AG08395 (cell line): ENCODE data around the gene SDF2L1.
"Not testable (repeated sequence)": the region's sequence is repeated elsewhere in the genome, so short reads cannot be mapped to it uniquely, and the experiment has no call there.

Source experiments
- DNase-seq: peaks from one replicate; pipeline ENCODE4 v3.0.0; 2012; ENCODE audit warnings: mixed read lengths, low spot score

The SDF2L1 gene, protein sequence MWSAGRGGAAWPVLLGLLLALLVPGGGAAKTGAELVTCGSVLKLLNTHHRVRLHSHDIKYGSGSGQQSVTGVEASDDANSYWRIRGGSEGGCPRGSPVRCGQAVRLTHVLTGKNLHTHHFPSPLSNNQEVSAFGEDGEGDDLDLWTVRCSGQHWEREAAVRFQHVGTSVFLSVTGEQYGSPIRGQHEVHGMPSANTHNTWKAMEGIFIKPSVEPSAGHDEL

DNA sequence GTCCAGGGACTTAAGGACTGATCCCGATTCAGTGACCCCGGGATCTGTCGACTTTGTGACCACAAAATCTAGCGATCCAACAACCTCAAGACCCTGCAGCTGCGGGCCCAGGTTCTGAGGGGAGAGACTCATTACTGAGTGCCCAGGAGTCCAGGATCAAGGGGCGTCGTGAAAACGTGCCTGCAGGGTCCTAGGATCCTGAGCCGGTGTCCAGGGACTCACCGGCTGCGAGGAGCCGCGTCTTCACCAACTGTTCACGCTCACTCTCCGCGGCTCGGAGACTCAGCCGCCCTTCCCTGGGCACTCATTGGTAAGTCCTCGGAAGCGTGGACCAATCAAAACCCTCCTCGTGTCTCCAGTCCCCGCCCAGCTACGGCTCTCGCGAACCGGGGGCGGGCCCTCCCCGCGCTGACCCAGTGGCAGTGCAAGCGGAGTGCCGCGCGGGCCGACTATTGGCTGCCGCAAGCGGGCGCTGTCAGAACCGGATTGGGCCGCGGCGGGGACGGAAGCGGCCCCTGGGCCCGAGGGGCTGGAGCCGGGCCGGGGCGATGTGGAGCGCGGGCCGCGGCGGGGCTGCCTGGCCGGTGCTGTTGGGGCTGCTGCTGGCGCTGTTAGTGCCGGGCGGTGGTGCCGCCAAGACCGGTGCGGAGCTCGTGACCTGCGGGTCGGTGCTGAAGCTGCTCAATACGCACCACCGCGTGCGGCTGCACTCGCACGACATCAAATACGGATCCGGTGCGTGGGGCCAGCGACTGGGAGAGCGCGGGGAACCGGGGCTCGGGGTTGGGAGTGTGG, at the start of gene SDF2L1:
SDF2L1 (plus strand) TSS at position 514 of the 795 bp plus-strand sequence; CDS start at position 549, 35 bp downstream.
- peak; percentile 99 for DNase-seq

DNA sequence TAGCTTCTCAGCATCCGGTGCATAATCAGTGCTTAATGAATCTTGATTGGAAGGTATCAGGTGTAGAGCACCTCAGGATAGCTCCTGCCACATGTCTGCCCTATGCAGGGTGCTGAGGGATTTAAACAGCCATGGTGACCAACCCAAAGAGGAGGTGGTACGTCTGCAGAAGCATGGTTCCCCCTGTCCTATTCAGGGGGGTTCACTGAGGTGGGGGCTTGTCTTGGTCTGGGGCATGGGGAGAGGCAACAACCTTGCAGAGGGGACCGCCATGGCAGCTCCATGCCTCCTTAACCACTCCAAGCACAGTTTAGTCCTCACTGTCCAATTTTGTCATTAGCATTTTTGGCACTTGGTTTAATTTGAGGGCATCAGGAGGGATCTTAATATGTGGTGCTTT, 49.7 kb upstream of the SDF2L1 start:
- no peak for DNase-seq

DNA sequence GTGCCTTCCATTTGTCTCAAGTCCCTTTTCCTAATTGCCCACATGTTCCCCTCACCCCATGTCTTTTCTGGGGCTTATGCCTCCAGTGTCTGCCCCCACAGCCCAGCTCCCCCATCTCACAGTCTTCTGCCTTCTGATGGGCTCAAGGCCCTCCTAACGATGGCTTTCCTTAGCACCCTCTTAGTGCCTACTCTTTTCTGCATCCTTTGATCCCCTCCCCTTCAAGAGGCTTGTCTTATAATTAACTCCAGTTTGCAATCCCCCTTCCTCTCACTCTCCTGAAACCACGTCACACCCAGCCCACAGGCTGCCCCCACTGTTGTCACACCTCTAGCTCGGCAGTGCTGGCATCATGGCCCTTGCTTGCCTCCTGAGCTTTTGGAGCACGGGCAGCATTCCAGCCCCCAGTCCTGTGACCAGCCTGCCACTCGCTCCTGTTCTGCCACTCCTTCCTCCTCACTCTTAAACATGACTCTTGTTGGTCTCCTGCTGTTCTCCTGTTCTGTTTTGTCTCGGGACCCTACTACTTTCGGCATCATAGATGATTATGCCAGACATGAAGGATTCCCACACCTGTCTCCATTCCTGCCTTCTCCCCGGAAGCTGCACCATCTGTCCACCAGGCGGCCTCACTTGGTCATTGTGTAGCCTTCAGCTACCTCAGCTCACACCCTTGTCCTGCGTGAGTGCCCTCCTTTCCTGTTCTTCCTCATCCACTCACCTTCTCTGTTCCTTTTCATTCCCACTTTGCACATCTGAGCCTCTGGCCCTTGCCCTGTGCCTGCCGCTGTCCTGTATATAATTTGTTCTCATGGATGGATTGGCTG, 48.5 kb upstream of the SDF2L1 start:
- no peak for DNase-seq

DNA sequence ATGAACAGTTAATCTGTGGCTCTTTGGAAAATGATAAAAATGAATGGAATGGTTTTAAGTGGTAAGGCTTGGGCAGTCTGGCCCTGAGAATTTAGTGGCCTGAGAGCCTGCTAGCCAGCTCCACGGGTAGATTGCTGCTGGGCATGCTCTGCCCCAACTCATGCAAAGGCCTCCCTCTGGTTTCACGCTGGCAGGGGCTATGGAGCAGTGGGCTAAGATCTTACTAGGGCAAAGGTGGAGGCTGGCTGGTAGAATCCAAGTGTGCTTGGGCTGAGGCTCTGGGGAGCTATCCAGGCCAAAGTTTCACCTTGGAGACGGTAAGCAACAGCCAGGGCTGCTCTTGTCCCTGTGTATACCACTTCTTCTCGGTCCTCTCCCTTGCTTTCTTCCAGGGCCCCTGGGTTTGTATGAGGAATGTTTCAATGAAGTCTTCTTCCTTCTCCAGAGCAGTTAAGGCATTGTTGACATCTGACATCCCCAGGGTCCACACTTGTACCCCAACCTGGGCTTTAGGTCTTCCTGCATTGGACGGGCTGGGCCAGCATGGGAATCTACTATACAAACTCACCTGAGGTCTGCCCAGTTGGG, 47.1 kb upstream of the SDF2L1 start:
- no peak for DNase-seq

DNA sequence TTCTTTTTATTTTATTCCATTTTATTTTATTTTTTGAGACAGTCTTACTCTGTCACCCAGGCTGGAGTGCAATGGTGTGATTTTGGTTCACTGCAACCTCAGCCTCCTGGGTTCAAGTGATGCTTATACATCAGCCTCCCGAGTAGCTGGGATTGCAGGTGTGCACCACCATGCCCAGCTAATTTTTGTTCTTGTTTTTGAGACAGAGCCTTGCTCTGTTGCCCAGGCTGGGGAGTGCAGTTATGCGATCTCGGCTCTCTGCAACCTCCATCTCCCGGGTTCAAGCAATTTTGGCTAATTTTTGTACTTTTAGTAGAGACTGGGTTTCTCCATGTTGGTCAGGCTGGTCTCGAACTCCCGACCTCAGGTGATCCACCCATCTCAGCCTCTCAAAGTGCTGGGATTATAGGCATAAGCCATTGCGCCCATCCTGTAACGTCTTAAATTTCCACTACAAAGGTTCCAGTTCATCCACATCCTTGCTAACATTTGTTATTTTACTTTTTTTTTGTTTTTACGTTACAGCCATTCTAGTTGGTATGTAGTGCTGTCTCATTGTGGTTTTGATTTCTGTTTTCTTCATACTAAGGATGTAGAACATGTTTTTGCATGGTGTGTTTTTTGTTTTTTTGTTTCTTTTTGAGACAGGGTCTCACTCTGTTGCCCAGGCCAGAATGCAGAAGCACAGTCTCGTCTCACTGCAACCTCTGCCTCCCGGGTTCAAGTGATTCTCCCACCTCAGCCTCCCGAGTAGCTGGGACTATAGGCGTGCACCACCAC, 45.6 kb upstream of the SDF2L1 start:
- not testable (repeated sequence) for DNase-seq

DNA sequence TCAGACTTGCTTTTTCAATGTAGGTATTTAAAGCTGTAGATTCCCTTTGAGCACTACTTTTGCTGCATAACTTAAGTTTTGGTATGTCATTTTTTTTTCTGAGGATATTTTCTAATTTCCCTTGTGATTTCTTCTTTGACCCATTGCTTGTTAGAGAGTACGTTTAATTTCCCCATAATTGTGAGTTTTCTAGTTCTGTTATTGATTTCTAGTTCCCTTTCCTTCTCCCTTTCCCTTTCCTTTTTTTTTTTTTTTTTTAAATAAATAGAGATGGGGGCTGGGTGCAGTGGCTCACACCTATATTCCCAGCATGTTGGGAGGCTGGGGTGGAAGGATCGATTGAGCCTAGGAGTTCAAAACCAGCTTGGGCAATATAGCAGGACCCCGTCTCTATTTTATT, 43.8 kb upstream of the SDF2L1 start:
- DNase-seq: no peak

DNA sequence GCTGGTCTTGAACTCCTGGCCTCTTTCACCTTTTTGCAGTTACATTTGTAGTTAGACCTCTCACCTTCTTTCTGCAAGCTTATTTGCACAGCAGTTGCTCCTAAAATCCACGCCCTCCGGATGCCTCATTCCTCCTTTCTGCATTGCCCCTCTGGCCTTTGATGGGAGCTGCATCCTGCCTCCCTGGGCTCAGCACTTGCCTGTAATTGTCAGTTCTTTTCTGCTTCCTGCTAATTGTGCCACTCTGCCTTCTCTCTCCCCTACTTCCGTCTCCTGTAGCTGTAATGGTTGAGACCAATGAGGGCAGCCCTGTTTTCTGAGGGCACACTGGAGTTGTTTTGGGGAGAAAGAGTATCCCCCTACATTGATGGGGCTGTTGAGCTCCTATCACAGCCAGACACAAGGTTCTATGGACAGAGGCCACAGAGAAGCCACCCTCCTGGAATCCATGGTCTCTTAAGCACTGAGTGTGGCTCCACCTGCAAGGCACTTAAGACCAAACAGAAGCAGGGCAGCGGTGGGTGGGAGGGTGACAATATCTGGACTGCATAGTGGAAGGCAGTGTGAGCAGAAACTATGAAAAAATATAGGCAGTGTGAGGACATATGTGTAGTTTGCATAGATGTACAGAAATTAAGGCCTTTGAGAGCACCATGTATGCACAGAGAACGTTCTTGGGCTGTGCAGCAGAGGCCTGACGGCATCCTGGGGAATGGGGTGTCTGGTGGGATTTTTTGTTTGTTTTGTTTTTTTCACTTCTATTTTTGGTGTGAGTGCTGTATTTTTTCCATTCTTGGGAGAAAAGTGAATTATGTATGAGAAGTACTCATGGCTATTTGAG, 42.8 kb upstream of the SDF2L1 start:
- DNase-seq: no peak

DNA sequence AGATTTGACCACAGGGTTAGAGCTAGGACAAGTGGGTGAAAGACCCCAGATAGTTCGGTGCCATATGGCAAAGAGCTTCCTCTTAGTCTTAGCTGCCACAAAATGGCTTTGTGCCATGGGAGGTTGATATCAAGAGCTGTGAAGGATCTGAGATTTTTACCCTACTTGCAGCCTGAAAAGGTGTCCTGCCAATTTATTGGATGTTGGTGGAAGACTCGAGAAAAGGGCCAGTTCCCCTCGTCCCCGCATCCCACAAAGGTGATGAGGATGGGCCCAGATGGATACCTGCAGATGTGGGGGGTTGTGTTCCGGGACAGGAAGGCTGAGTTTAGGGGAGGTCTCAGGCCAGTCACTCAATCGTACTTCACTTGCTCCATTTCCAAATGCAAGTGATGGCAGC, 39.5 kb upstream of the SDF2L1 start:
- no peak for DNase-seq

DNA sequence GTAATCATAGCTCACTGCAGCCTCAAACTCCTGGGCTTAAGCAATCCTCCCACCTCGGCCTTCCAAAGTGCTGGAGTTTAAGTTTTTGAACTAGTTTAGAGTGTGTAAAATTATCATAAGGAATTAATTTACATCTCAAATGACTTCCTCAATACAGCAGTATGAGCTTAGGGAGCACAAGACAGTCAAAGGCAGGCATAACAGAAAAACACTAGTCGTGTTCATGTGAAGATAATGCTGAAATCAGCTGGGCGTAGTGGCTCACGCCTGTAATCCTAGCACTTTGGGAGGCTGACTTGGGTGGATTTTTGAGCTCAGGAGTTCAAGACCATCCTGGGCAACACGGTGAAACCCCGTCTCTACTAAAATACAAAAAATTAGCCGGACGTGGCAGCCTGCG, 38.1 kb upstream of the SDF2L1 start:
- DNase-seq: no peak

DNA sequence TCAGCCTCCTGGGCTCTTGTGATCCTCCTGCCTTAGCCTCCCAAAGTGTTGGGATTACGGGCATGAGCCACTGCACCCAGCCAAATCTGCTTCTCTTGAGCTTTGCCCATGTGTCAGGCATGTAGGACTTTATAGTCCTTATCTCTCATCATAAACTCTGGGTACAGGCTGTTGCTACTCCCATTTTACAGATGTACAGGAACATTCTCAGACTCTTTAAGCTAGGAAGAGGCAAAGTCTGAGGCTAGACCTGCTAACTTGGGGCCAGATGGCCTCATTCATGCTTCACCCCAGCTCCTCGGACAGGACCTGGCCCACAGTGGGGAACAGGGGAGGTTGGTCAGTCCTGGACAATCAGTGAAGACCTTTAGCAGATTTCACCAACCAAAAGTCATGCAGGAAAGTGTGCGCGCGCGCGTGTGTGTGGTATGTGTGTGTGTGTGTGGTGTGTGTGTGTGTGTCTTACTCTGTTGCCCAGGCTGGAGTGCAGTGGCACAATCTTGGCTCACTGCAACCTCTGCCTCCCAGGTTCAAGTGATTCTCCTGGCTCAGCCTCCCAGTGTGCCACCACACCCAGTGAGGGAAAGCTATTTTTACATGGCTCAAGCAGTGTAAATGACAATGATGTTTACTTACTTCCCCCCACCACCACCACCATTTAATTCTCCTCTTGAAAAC, 36.1 kb upstream of the SDF2L1 start:
- DNase-seq: no peak

DNA sequence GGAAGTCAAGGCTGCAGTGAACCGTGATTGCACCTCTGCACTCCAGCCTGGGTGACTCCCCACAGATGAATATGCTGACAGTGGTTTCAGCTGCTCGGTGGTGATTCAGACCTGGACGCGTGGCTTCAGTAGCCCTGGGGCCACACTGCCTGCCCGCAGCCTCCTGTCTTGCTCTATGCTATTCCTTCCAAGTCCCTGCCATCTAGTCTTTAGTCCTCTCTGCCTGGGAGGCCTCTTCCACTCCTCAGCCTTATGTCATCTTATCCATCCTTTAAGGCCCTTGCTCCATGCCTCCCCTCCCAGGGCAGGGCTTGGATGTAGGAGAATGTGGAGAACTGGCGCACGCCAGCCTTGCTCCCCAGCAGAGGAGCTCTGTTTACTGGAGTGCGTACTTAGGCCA, 35.3 kb upstream of the SDF2L1 start:
- DNase-seq: no peak

DNA sequence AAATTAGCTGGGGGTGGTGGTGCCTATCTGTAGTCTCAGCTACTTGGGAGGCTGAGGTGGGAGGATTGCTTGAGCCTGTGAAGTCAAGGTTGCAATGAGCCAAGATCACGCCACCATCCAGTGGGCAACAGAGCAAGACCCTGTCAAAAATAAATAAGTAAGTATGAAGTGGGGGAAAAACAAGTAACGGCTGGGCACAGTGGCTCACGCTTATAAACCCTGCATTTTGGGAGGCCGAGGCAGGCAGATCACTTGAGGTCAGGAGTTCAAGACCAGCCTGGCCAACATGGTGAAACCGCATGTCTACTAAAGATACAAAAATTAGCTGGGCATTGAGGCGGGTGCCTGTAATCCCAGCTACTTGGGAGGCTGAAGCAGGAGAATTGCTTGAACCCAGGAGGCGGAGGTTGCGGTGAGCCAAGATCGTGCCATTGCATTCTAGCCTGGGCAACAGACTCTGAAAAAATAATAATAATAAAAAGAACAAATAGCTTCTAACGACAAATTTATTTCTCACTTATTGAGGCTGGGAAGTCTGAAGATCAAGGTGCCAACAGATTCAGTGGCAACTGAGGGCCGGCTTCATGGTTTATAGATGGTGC, 32.4 kb upstream of the SDF2L1 start:
- DNase-seq: not testable (repeated sequence)

DNA sequence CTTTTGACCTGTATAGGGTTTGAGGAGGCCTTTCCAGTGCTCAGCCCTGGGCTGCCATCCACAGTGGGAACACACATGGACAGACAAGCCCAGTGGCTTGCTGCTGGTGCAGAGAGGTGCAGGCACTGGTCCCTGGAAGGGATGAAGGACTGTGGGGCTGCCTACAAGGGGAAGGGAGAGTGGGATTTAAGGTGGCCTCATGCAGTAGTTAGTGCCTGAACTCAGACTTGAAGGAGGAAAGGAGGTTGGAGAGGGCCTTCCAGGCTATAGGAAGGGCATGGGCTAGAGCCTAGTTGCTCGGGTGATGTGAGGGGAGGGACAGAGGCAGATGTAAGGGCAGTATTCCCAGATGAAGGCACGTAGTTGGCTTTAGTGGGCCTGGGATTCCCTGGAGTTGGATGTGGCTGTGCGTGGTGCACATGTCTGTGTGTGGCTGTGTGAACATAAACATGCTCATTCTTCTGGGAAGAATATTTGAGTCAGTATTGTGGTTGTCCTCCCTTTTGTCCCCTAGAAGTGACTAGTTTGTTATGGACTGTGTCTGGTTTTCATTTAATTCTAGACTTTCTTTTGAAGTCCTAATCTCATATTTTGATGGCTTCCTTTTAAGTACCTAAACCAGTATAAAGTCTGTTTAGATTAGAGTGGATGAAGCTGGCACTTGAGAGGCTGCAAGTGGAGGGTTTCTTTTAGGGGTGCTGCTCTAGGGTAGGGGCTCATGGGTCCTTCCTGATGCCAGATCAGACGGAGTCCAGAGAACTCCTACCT, 30.7 kb upstream of the SDF2L1 start:
- DNase-seq: no peak

DNA sequence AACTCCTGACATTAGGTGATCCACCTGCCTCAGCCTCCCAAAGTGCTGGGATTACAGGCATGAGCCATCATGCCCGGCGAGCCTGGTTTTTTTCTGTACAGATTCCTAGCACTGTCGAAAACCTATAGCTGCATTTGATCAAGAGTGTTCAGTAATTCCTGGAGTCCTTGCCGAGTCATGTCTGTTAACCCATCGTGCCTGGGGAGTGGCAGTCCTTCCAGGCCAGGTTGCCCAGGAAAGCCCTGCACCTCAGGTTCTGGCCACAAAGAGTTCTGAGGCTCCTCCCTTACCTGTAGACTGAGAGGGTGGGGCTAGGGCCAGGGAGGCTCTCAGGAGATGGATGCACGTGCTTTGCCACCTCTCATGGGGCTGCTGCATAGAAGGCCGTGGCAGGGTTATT, 29.2 kb upstream of the SDF2L1 start:
- no peak for DNase-seq

DNA sequence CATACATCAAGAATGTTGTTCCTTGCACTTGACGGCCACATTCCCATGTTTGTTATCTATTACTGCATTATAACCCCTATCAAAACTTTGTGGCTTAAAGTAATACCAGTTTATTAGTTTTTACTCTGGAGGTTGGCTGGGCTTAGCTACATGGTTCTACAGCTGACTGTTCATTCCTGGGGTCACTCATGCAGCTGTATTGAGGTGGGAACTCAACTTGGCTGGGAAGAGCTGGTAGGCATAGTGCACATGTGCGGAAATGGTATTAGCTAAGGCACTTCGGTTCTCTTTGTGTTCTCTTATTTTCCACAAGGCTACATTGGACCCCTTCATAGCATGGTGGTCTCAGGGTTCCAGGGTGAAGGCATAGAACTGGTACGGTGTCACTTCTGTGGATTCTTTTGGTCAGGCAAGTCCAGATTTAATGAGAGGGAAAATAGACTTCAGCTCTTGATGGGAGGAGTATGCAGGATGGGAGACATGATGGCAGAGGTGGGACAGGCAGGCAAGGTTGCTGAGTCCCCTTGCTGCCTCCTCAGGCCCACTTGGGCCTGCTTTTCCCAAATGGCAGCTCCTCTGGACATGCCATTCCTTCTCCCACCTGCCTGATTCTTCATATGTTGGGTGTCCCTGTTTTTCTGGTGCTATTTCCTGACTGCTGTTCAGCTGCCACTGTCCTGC, 28.4 kb upstream of the SDF2L1 start:
- DNase-seq: no peak

DNA sequence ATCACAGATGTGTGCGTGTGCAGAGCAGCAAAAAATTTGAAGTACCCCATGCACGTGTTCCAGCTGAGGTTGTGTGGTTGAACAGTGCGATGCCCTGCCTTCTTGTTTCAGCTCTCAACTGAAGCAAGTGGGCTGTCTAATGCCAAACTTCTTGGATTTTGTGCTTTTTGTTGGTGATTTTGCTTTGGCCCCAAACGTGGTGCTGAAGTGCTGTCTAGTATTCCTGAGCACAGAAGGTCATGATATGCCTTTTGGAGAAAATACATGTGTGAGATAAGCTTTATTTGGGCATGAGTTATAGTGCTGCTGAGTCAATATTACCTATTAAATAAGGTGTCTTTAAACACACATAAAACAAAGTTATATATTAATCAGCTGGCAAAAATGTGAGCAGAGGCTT, 26.4 kb upstream of the SDF2L1 start:
- no peak for DNase-seq

DNA sequence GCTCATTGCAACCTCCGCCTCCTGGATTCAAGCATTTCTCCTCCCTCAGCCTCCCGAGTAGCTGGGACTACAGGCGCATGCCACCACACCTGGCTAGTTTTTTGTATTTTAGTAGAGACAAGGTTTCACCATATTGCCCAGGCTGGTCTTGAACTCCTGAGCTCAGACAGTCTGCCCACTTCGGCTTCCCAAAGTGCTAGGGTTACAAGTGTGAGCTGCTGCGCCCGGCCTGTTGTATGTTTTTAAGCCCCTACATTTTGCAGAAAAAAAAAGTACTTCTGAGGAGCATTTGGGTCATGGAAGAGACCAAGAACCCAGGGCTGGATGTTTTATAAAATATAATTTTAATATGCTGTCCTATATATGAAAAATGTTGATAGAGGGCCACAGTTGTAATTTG, 24.8 kb upstream of the SDF2L1 start:
- DNase-seq: not testable (repeated sequence)

DNA sequence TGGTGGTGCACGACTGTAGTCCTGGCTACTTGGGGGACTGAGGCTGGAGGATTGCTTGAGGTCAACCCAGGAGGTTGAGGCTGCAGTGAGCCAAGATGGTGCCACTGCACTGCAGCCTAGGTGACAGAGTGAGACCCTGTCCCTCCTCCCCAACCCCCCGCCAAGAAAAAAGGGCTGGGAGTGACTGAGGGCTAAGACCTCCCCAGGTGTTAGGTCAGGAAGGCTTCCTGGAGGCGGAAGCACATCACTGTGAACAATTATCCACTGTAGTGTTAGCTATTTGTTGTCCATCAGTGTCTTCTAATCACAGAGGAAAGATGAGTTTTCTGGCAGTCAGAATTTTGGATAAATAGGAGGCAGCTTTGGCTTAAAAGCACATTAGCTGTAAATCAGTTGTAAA, 21.1 kb upstream of the SDF2L1 start:
- DNase-seq: no peak
